Inferior parietal cortex (tissue), 1 donor: ENCODE data around the gene MIPEP.
"Not testable (repeated sequence)": the region's sequence is repeated elsewhere in the genome, so short reads cannot be mapped to it uniquely, and the experiment has no call there.

ENCODE experiments used
- DNase-seq: peaks from one replicate; pipeline ENCODE4 v3.0.0-alpha.2; 2016; ENCODE audit errors: extremely low spot score

MIPEP gene

DNA sequence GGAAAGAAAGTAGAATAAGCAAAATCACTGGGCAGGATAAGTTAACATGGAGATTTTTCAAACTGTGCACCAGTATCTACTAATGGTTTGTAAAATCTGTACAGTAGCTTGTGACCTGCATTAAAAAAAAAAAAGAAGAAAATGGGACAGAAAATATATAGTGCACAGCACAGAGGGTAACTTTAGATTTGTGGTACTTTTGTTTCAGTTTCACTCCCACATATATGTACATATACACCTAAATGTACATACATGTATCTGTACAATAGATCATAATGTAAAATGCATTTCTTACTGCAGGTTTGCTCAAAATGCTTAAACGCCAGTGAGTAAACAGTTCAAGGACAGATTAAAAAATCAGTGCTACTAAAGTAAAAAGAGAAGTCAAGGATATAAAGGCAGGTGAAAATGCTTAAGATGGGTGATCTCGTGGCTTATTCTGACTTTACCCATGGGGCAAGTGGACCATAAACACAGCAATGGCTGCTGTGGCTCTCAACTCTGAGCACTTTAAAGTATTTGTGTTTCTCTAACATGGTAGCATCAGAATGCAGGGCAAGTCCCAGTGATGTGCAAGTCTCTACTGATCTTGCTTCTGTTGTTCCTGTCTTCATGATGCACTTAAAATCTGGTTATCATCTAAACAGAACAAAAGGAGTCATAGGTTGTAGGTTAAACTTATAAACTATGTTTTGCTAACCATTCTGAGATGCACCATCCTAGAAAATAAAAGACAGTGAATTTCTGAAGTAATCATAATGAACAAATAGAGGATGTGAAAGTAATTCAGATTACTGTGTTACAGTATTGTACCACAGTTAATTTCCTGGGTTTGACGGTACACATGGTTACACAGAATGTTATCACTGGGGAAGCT lies 112.3 kb downstream of the MIPEP start:
- no peak for DNase-seq

DNA sequence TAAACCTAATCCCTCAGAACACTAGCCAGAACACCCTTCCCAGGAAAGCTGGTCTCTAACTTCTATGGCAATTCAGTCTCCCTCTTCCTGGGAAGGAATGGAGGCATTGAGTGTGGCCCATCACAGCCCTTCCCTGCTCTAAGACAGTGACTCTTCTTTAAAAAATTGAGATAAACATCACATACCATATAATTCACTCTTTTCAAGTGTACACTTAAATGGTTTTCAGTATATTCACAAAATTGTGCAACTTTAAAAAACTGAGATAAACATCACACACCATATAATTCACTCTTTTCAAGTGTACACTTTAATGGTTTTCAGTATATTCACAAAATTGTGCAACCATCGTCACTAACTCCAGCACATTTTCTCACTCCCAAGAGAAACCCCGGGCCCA lies 116.5 kb downstream of the MIPEP start:
- DNase-seq, result no peak

DNA sequence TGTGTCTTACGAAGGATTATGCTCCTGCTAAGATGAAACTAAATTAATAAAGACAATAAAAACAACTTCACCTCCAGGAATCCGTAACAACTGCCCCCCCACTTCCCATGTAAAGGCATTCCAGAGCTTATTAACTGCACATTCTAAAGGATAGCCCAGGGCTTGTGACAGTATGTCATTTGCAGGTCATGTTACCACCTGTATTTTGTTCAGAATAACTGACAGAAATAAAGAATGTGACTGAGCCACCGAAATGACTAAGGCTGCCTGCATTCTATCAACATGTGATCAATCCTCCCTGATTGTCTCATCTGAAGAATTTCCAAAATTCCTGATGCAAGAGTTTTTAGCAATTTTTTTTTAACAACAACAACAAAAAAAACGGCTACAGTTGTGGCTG lies 117.2 kb downstream of the MIPEP start:
- no peak for DNase-seq

- no peak for DNase-seq
Measured at GRCh38 chr13:23771552-23771951, 117.6 kb downstream of the MIPEP start.

DNA sequence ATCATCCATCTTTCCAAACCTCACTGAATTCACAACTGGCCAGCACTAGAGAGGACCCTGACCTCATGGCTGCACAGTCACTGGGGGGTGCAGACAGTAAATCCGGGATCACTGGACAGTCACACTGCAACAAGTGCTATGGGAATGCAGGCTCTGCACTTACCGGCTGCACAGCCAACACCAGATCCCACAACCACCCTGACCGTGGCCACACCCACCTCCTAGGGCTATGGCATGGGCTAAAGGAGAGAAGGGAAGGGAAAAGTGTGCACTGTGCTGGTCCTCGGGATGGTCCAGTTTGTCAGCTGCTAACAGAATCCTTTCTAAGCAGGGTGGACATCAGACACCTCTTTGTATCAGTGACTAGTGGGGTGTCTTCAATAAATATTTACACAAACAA lies 118.2 kb downstream of the MIPEP start:
- no peak for DNase-seq

GRCh38 chr13:23770428-23770827 lies 118.8 kb downstream of the MIPEP start:
- no peak for DNase-seq

GRCh38 chr13:23769401-23769800 lies 119.8 kb downstream of the MIPEP start:
- DNase-seq, result no peak

GRCh38 chr13:23767838-23768237 lies 121.4 kb downstream of the MIPEP start:
- DNase-seq, result no peak

GRCh38 chr13:23766939-23767338 lies 122.3 kb downstream of the MIPEP start:
- DNase-seq, result no peak

DNA sequence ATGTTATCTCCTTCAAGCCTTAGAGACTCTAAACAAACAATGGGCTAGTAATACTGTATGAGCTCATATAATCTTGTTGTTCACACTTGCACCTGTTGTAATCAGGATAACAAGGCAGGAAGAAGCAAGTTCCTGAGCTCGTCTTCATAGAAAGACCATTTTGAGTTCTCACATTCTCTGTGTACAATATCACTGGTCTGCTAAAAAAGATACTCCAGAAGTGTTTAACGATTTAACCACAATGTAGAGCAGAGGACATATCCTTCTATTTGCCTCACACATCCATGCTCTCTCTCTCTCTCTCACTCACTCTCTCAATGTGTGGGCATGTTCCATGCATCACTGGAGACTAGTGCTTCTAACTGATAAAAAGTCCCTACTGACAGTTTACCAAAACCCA lies 122.9 kb downstream of the MIPEP start:
- no peak for DNase-seq

- DNase-seq, result no peak
Measured at GRCh38 chr13:23765531-23765930, 123.7 kb downstream of the MIPEP start.

GRCh38 chr13:23763318-23763717 lies 125.9 kb downstream of the MIPEP start:
- no peak for DNase-seq

DNA sequence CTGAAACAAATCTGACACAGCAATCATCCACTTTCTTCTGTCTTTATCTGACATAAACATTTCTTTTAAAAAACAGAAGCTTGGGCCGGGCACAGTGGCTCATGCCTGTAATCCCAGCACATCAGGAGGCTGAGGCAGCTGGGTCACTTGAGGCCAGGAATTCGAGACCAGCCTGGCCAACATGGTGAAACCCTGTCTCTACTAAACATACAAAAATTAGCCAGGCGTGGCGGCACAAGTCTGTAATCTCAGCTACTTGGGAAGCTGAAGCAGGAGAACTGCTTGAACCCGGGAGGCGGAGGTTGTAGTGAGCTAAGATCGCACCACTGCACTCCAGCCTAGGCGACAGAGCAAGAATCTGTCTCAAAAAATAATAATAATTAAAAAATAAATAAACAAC lies 127.4 kb downstream of the MIPEP start:
- not testable (repeated sequence) for DNase-seq

- no peak for DNase-seq
Measured at GRCh38 chr13:23760000-23760399, 129.2 kb downstream of the MIPEP start.

GRCh38 chr13:23758798-23759527 lies 130.2 kb downstream of the MIPEP start:
- DNase-seq, result no peak

DNA sequence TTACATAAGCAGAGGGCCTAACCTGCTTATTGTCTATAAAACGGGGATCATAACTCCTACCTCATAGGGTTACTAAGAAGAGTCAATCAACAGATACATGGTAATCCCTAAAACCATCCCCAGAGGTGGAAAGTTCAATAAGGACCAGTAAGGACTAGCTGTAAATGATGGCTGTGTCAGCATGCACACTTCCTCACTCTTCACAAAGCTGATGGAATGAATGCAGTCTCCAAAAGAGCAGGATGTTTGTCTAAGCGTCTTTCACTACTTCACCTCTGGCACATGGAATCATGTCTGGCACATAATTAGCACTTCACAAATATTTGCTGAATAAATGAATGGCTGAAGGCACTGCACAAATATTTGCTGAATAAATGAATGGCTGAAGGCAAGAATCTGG lies 134.2 kb downstream of the MIPEP start:
- DNase-seq, result no peak

- no peak for DNase-seq
Measured at GRCh38 chr13:23754506-23754905, 134.7 kb downstream of the MIPEP start.

DNA sequence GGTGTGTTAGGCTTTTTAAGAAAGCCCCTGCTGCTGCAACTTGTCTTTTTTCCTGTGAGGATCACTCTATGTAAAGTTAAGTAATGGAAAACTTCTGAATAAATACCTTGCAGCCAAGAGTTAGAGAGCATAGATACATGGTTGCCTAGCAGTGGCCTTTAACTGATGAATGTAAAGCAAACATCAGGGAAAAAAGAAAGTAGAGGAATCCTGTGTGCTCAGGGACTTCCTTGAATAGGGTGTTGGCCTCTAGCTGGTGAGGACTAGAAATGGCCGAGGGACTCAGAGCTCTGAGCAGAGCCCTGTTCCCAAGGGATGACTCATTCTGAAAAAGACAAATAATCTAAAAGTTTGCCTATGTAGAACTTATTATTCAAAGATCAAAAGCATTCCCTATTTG lies 135.7 kb downstream of the MIPEP start:
- DNase-seq, result no peak

DNA sequence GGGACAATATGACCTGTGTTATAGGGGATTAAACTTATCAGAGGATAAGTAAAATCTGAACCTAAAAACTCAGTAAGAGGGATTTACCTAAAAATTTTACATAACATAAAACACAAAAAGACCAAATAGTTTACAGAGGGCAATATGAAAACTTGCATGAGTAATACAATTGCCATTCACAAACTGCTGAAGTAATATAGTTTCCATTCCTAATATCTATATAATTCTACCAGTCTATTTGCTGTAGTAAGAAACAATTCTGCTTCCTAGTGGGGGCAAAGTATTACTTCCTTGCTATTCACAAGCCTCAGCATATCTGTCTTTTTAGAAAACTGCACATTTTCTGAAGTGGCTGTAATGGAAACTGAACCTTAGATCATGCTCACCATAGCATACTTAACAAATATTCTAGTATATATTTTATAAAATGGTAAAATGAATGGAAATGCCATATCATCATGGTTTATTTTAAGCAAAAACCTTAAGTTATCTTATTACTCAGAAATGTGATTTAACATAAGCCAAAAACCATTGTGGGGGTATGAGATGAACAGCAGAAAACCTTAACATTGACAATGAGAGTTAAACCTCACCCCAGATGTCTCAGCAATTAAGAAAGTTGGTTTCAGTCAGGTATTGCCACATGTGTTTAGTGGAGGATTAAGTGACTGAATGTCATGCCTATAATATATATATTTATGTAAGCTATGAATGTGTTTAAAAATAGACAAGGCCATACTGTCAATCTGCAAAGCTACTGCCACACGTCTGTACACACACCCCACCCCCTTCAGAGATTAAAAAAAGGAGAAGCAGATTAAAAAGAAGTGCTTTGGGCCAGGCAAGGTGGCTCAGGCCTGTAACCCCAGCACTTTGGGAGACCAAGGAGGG lies 136.8 kb downstream of the MIPEP start:
- no peak for DNase-seq

- no peak for DNase-seq
Measured at GRCh38 chr13:23751195-23751594, 138.0 kb downstream of the MIPEP start.

DNA sequence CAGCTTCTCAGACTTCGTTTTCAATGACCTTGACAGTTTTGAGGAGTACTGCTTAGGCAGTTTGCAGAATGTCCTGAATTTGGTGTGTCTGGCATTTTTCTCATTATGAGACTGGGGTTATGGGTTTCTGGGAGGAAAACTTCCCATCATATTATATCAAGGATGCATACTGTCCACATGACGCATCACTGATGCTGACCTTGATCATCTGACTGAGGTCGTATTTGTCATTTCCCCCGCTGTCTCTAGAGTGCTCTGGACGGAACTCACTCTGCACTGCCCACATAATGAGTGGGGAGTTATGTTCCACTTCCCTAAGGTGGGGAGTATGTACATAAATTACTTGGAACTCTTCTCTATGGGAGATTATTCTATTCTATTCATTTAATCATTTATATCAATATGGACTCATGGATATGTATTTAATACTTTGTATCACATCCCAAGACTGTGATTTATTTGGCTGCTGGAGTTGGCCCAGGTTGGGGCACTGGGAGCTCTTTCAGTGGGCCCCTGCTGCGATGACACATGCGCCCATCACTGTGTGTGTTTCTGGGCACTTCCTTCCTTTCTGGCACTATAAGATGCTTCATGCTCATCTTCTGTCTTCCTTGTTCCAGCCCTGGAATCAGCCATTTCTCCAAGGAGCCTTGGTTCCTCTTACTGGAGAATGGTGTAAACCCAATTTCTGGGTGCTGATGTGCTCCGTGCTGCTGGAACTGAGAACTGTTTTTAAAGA lies 138.6 kb downstream of the MIPEP start:
- no peak for DNase-seq
